Upper lobe of left lung (tissue), 6 donors: ENCODE data around the gene POLDIP3. TPM values are rescaled to one million over a fixed set of nuclear protein-coding genes. Genes with fewer than 3 reads are reported as not detected.
"Not testable (repeated sequence)": the region's sequence is repeated elsewhere in the genome, so short reads cannot be mapped to it uniquely, and the experiment has no call there.

ENCODE experiments used
- ATAC-seq, 2 donors: fragments of 200-7000 bp; cut with Tn5 transposase; one replicate each; pipeline ENCODE4 v1.9.1; 2022; ENCODE audit warnings: mild to moderate bottlenecking in 2 of 2, moderate library complexity in 2 of 2; ENCODE audit not compliant: low FRiP score in 2 of 2
- DNase-seq, 2 donors: peaks; one replicate each; pipeline ENCODE4 v3.0.0-alpha.2; 2019 to 2020
- H3K27ac ChIP-seq, 4 donors: fragments of 200-600 bp; sonication (generic); one replicate each; pipeline ENCODE4 v1.5.1; 2016 to 2019
- H3K27me3 ChIP-seq, 4 donors: fragments of 200-600 bp; sonication (generic); one replicate each; pipeline ENCODE4 v1.5.1; 2017 to 2019
- H3K36me3 ChIP-seq, 4 donors: fragments of 200-600 bp; sonication (generic); one replicate each; pipeline ENCODE4 v1.5.1; 2016 to 2019
- H3K4me1 ChIP-seq, 4 donors: fragments of 200-600 bp; sonication (generic); one replicate each; pipeline ENCODE4 v1.5.1; 2018 to 2019
- H3K4me3 ChIP-seq, 4 donors: fragments of 200-600 bp; sonication (generic); one replicate each; pipeline ENCODE4 v1.5.1; 2017 to 2019; ENCODE audit warnings: mild to moderate bottlenecking in 2 of 4, moderate library complexity in 1 of 4
- H3K9me3 ChIP-seq, 4 donors: fragments of 200-600 bp; sonication (generic); one replicate each; pipeline ENCODE4 v1.5.1; 2018 to 2019
- CTCF ChIP-seq, 6 experiments: fragments of 450-650 bp in 4 of 6; fragments of 200-600 bp in 2 of 6; sonication (generic) in 2 of 6; IDR thresholded peaks; one replicate each; pipeline ENCODE4 v1.5.1; 2016 to 2019; ENCODE audit warnings: antibody characterized with exemption in 6 of 6
- EP300 ChIP-seq, 4 donors: sonication (generic); formaldehyde crosslinking; IDR thresholded peaks; one replicate each; pipeline ENCODE4 v1.5.1; 2017; ENCODE audit warnings: antibody characterized with exemption in 4 of 4, control low read depth in 2 of 4
- POLR2A ChIP-seq, 4 donors: fragments of 450-650 bp; IDR thresholded peaks; one replicate each; pipeline ENCODE4 v1.5.1; 2016 to 2017; ENCODE audit warnings: antibody characterized with exemption in 4 of 4, mild to moderate bottlenecking in 2 of 4
- POLR2AphosphoS5 ChIP-seq, 2 donors: sonication (generic); formaldehyde crosslinking; IDR thresholded peaks; one replicate each; pipeline ENCODE4 v1.5.1; 2017; ENCODE audit warnings: antibody characterized with exemption in 2 of 2
- WGBS, 2 donors: methylation state at CpG; one replicate each; pipeline ENCODE4 v1.1.5; 2017 to 2018; 5-methylcytosine and 5-hydroxymethylcytosine counted together
- total RNA-seq, 6 donors: library from RNA; depleted of rRNA in 4 of 6; stranded (reverse); fragments of >200 nt in 4 of 6; gene quantifications; one replicate each; pipeline versions ENCODE4 v1.1.0 to v1.2.1, GENCODE V29; 2016 to 2021
- donor health status: DM: no; HTN: no; CAD: no; lungs with moderate emphysema.
- donor health status: DM: no; HTN: yes; CAD: no; lungs with severe emphysema.

The POLDIP3 gene
- total RNA-seq, 6 donors from 2014 or later = 38.0 to 74.5 (median 55.6) TPM

- peaks cover 3 to 52% (median 29%) of the 10 kb centered on the region in 4 donors for H3K36me3 ChIP-seq
- ATAC-seq = no peak
- no peak for TF ChIP-seq POLR2AphosphoS5 (IDR thresholded peaks at IDR 0.05)
- no peak for TF ChIP-seq EP300 (IDR thresholded peaks at IDR 0.05)
- TF ChIP-seq CTCF (IDR thresholded peaks at IDR 0.05) = no peak
- no peak for TF ChIP-seq POLR2A (IDR thresholded peaks at IDR 0.05)
These were observed 37.0 kb downstream of the POLDIP3 start for GRCh38 chr22:42577623-42578240.

GRCh38 chr22:42577141-42577540 is 37.5 kb downstream of the POLDIP3 start:
- not testable (repeated sequence) for DNase-seq, H3K4me3 ChIP-seq, H3K27ac ChIP-seq, H3K27me3 ChIP-seq, ATAC-seq, H3K9me3 ChIP-seq
- Histone ChIP-seq H3K36me3 (peaks cover 3 to 56% (median 34%) of the 10 kb centered on the region in 4 donors), H3K4me1 (peaks cover under 1 to 12% (median 5%) of the 10 kb centered on the region in 4 donors)
- 84% methylated on average over 8 of the region's 9 CpGs; no CpG with 5 or more reads in 1 of the 2 donors for WGBS, 2 donors

More at GRCh38 chr22:42577623-42578240, 37.0 kb downstream of the POLDIP3 start:
- whole genome bisulfite sequencing, 2 donors = 92% methylated on average over 9 to 15 of the region's 15 CpGs
- peaks cover 2 to 14% (median 8%) of the 10 kb centered on the region in 4 donors for H3K4me1 ChIP-seq
- H3K9me3 ChIP-seq = no peaks in the 10 kb centered on the region
- DNase-seq = no peak
- no peak overlapping the region for H3K27ac ChIP-seq
- no peak overlapping the region for H3K4me3 ChIP-seq
- no peaks in the 10 kb centered on the region for H3K27me3 ChIP-seq

GRCh38 chr22:42575996-42576574 is 38.6 kb downstream of the POLDIP3 start:
- not testable (repeated sequence) for ATAC-seq, H3K4me1 ChIP-seq, H3K4me3 ChIP-seq, H3K27ac ChIP-seq, H3K9me3 ChIP-seq, H3K27me3 ChIP-seq
- DNase-seq = peak in 1 of 2 donors; percentile 75
- WGBS, 2 donors = 83 to 93% methylated on average over 17 to 18 of the region's 30 CpGs
- H3K36me3 ChIP-seq = peaks cover 3 to 66% (median 39%) of the 10 kb centered on the region in 4 donors

- not testable (repeated sequence) for H3K4me1 ChIP-seq, H3K27me3 ChIP-seq, ATAC-seq, H3K9me3 ChIP-seq, H3K4me3 ChIP-seq
- Histone ChIP-seq H3K36me3 (peaks cover 3 to 69% (median 41%) of the 10 kb centered on the region in 4 donors), H3K27ac (peak overlapping the region in 1 of 4 donors; percentile 41)
- WGBS, 2 donors = 90 to 91% methylated on average over 10 to 21 of the region's 21 CpGs
- DNase-seq = peak in 1 of 2 donors; percentile 59
These were observed 40.2 kb downstream of the POLDIP3 start for GRCh38 chr22:42574468-42574867.

GRCh38 chr22:42574046-42574445 is 40.6 kb downstream of the POLDIP3 start:
- ATAC-seq, H3K4me1 ChIP-seq, H3K27me3 ChIP-seq, H3K4me3 ChIP-seq, DNase-seq, H3K9me3 ChIP-seq: not testable (repeated sequence)
- Histone ChIP-seq H3K36me3 (peaks cover 3 to 69% (median 43%) of the 10 kb centered on the region in 4 donors), H3K27ac (peak overlapping the region in 1 of 4 donors; percentile 41)
- WGBS, 2 donors = 100% methylated on average over 1 of the region's 1 CpG; no CpG with 5 or more reads in 1 of the 2 donors

GRCh38 chr22:42571068-42571467 is 43.6 kb downstream of the POLDIP3 start:
- ATAC-seq, H3K4me3 ChIP-seq, H3K27ac ChIP-seq, H3K4me1 ChIP-seq, H3K9me3 ChIP-seq, H3K27me3 ChIP-seq, DNase-seq: not testable (repeated sequence)
- 90 to 91% methylated on average over 6 to 9 of the region's 12 CpGs for WGBS, 2 donors
- peaks cover 0 to 44% (median 27%) of the 10 kb centered on the region in 4 donors for H3K36me3 ChIP-seq

GRCh38 chr22:42570580-42570979 is 44.1 kb downstream of the POLDIP3 start:
- not testable (repeated sequence) for DNase-seq, H3K9me3 ChIP-seq, H3K4me3 ChIP-seq, H3K27ac ChIP-seq, H3K4me1 ChIP-seq, H3K27me3 ChIP-seq, ATAC-seq
- H3K36me3 ChIP-seq = peaks cover 0 to 44% (median 25%) of the 10 kb centered on the region in 4 donors
- WGBS, 2 donors = 81 to 91% methylated on average over 6 to 9 of the region's 9 CpGs

GRCh38 chr22:42567950-42568349 is 46.7 kb downstream of the POLDIP3 start:
- H3K27ac ChIP-seq, H3K4me1 ChIP-seq, ATAC-seq, H3K4me3 ChIP-seq, H3K27me3 ChIP-seq, DNase-seq, H3K9me3 ChIP-seq: not testable (repeated sequence)
- 68 to 100% methylated on average over 2 to 6 of the region's 6 CpGs for WGBS, 2 donors
- peaks cover 0 to 29% (median 14%) of the 10 kb centered on the region in 4 donors for H3K36me3 ChIP-seq
